Activated T-cell treated with anti-CD3 and anti-CD28 coated beads for 4 hours (primary cell): ENCODE data around the gene RND3.

Experiments used
- DNase-seq: peaks from one replicate; pipeline ENCODE4 v3.0.0-alpha.2; 2020

The RND3 gene

DNA sequence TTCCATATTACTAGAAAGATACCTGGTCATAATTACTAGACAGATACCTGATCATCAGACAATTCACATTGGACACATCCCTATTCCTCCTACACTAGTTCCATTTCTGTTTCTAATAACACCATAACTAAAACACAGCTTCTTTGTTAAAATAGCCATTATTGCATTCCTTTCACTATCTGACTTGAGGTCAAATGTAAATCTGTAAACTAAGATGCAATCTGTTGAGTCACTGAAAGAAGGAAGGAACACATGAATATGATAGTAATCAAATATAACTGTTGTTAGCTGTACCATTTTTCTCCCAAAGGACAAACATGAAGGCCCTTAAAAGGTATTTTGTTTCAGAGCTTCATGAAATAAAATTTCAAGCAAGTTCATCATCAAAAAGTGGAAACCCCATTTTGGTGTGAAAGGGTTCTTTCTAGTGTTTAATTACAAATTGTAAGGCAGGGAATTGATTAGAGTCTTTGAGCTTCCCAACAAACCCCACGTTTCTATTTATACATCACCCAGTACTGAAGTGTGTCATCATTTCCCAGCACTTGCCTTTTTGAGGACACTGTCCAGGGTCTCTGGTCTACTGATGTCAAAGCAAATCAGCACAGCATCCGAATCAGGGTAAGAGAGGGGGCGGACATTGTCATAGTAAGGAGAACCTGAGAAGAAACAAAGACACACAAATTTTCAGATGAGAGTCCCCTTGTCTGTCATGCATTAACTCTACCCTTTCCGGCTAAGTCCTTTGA is 13.0 kb downstream of the RND3 start:
- DNase-seq: no peak

DNA sequence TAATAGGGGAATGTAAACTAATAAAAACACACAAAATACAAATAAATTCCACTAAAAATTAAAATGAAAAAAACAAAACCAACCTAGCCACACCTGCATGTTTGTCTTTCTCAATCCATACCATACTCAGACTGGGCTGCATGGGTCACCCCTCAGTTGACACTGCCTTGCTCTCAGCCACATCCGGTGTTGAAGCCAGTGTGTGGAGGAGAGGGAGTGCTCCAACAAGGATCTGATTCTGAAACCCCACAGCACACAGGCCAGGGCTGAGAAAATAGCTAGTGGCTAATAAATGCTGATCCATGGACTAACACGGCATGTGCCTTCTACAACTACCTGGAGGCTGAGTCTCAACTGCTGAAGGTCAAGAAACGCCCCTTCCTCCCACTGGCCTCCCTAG is 13.7 kb downstream of the RND3 start:
- DNase-seq: no peak

DNA sequence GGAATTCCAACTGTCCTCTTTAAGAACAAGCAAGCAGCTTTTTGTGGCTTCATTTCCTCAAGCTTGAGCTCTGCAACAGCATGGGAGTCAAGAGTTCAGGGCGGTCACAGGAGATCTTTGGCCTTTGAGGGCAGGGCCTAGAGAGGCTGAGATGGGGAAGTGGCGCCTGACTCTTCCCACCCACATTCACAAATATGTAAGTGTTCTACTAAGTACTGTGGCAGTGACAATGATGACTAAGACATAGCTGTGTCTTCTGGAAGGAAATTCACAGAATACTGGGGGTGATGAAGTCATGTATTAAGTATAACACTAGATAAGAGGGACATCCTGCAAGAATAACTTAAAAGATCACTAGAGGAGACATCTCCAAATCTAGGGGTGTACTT is 15.0 kb downstream of the RND3 start:
- no peak for DNase-seq

DNA sequence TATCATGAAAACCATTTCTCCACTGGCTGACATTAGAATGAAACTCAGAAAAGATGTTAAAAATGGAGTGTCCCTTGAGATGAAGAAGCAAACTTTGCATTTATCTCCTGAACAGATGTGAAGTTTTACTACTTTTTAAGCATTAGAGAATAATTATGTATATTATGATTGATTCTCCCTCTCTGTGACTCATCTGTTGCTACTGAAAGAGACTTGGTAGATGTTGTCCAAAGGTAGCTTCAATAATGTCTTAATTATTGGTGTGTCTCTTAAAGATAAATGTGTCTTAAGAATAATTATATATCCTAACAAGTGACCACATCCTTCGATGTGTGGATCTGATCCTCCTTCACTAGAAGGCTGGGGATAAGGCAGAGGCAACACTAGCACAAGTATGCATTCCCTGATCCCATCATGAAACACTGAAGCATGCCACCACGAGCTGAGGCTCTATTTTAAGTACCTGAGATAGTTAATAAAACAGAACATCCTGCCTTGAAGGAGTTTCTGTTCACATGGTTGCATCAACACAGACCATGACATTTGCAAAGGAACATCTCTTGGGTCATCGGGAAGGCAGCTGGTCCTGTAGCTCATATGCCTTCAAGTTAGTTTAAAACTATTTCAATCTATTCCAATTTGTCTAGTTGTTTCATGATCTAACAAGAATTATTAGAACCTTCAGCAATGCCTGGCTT is 15.5 kb downstream of the RND3 start:
- DNase-seq: no peak

DNA sequence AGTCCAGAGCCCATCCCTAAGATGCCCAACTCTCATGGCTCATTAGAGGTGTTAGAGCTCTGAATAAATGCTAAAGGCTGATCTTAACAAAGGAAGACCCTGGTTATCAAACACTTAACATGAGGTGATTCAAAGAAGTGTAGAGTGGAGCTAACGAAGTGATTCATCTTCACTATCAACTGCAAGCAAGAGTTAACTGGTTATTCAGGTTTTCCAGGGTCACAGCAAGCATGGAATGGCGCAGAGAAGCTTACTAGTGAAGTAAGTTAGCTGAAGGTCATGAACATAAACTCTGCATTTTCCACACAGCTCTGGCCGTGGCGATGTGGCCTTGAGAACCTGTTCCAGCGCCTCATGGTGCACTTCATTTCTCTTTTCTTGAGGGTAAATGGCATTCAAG is 17.0 kb downstream of the RND3 start:
- no peak for DNase-seq

- DNase-seq: no peak
Observed at GRCh38 chr2:150469706-150470274, 17.7 kb downstream of the RND3 start.

DNA sequence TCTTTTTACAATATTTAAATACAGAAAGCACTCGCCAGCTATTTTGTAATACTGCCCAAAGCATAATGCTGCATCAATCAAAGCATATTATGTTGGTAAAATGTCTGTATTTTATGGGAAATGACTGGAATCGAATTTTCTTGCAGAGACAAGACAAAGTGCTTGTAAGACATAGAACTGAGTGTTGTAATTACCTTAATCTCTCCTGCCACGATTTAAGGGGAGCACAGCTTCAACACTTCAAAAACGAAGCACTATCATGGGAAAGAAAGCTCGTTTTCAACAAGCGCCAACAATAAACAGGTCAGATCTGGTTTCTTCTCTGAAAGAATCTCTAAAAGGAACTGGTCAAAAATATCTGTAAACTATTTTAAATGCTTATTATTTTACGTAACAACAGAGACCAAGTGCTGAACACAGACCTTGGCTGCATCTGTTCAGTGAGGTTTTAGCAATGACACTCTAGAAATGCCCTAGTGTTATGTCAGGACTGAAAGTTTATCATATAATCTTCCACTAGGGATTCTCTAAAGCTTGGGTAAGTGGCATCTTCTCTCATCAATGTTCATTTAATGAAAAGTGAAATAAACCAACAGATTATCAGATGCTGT is 19.0 kb downstream of the RND3 start:
- DNase-seq: no peak

- no peak for DNase-seq
Observed at GRCh38 chr2:150467621-150467963, 19.9 kb downstream of the RND3 start.

DNA sequence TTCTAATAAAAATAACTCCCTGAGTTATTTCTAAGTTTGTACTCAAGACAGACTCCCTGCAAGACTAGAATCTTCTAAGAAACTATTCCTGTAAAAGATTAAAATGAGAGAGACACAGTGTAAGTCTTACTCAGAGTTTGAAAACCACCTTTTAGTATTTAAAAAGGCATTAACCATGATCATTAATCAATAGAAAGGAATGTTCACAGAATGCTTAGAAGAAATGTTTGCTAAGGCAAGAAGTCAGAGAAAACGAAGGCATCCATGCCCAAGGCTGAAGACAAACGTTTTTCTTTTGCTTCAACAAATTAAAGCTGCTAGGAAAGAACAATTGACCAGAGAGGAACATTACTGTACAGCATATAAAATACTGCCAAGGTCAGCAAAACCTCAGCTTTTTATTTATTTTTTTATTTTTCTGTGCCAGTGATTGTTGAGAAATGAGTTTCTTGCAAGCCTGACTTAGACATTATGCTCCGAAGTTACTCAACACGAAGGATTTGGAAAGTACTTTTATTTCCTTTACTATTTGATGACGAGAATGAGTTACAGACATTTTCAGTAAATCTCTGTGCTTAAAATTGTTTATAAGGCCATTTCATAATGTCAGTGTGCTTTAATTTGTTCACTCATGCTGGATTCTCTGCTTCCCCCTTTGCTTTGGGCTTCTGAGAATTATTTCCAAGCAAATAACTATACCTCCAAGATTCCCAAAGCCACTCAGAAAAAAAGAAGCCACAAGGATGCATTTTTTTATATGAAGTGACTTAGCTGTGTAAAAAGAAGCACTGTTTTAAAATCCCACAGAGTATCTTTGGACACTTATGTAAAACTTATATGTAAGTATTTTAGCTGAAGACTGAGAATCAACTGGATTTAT is 20.5 kb downstream of the RND3 start:
- no peak for DNase-seq

DNA sequence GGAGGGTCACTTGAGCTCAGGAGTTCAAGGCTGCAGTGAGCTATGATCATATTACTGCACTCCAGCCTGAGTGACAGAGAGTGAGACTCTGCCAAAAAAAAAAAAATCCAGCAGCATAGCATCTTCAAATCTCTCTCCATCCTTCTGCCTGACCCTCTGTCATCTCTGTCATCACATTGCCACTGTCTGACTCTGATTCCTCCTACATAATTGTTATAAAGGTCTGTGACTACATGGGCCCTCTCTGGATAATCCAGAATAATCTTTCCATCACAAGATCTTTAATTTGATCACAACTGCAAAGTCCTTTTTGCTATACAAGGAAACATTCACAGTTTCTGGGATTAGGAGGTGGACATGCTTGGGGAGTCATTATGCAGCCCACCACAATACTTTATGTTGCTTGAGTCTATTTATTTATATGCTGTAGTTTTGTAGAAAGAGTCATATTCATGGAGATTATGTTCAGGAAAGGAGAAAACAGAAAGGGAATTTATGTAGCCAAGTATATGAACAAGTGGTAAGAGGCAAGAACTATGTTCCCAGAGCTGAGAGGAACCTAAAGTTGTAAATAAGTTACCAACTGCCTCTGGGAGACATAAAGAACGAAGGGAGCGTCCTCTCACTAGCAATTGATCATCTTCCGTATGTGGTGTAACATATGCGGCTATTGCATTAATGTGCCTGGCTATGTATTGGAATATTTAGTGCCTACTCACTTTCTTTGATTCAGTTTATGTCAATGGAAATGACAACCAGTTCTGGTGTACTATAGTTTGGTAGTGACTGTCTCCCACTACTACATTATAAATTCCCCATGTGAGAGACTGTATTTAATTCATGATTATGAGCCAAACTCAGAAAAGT is 21.5 kb downstream of the RND3 start:
- DNase-seq: no peak

DNA sequence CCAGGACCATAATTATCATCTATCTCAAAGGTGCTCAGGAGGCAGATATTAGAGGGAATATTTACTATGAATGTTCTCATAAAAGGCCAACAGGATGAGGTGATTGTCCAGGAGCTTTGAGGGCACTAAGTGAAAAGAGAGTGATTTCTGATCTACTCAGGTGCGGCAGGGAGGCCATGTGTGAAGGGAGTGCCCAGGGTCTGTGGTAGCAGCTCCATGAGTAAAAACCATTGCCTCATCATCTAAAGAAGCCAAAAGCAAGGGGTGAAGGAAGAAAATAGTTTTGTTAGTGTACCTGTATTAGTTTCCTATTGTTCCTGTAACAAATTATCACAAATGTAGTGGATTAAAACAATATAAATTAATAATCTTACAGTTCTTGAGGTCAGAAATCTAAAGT is 22.5 kb downstream of the RND3 start:
- no peak for DNase-seq

DNA sequence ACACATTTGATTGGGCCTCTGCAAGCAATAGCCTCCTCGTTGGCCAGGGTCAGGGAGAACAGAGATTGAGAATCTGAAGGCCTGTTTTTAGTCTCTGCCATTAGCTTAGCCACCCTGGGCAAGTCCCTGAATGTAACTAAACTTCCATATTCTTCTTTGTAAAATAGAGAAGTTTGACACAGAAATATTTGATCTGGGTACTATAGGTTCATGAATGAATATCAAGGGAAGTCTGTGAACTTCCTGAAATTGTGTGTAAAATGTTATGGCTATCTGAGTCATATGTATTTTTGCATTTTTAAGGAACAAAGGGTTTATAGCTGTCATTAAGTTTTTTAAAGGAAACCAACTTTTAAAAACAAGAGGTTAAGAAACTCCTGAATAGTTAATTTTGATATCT is 23.2 kb downstream of the RND3 start:
- DNase-seq: no peak

DNA sequence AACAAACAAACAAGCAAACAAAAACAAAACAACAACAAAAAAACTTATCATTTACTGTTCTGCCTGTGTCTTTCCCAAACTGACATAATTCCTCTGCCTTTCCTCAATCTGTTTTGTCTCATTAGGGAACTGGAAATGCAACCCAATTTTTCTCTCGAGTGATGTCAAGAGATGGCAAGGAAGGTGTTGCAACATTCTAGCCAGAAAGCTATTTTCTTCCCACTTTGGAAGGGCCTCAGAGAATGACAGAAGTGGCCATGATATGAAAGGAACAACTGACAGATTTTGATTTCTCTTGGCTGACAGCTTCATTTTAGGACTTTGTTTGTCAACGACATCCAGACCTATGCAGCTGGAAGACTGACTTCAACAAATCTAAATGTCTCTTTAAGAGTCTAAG is 24.7 kb downstream of the RND3 start:
- no peak for DNase-seq

- DNase-seq: no peak
Observed at GRCh38 chr2:150459281-150459680, 28.2 kb downstream of the RND3 start.

GRCh38 chr2:150450765-150451164 is 36.7 kb downstream of the RND3 start:
- no peak for DNase-seq

DNA sequence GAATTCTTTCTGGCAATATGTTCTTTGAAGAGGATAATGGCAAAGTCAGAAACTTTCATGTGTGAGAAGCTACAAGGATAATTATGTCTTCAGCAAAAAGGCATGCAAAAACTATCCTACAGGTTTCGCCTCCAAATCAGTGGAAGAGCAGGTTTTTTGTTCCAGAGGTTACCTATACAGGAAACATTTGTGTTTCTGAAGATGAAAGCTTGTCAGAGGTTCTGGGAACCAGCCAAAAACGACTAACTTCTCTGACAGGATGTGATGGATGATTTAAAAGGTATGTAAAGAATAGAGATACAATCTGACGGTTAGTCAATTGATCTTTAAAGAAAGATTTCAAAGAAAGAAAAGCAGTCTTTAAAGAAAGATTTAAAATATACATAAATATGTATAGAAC is 37.6 kb downstream of the RND3 start:
- DNase-seq: no peak

DNA sequence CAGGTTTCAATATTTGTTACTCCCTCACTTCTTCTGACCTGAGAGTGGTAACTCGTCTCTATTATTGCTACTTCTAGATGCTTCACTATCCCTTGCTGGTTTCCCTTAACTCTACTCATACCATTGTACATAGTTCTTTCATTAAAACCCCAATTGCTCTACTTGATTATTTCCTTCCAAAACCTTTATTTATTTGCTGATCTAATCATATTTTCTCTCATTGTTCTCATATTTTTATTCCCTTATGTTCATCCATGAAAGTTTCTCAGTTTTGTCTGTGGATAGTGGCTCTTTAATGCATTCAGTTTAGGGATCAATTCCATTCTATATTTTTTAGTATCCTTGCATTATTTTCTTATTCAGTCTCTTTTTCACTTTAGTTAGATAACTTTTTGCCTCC is 42.1 kb downstream of the RND3 start:
- DNase-seq: no peak

GRCh38 chr2:150442484-150442883 is 45.0 kb downstream of the RND3 start:
- DNase-seq: no peak

- DNase-seq: no peak
Observed at GRCh38 chr2:150441784-150442183, 45.7 kb downstream of the RND3 start.

GRCh38 chr2:150441226-150441625 is 46.2 kb downstream of the RND3 start:
- DNase-seq: no peak

- no peak for DNase-seq
Observed at GRCh38 chr2:150438654-150439053, 48.8 kb downstream of the RND3 start.

GRCh38 chr2:150438041-150438440 is 49.4 kb downstream of the RND3 start:
- DNase-seq: no peak
